ENCODE data around the gene ROBO3.

The ROBO3 gene

DNA sequence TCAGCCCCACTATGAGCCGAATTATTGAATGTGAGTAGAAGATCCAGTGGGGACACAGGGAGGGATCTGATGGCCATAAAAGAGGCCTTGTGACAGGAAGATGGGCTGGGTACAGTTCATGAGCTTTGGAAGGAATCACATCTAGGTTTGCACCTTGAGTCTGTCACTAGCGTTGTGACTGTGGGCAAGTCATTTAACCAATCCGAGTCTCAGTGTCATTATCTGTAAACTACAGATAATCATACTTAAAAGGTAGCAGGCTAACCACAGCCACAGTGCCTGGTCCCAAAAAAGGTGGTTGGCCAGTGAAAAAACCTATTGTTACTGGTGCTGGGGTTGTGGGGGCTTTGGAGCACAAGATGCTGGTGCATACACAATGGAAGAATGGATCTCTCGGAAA lies 57.6 kb downstream of the ROBO3 start:
- no peak for DNase-seq

DNA sequence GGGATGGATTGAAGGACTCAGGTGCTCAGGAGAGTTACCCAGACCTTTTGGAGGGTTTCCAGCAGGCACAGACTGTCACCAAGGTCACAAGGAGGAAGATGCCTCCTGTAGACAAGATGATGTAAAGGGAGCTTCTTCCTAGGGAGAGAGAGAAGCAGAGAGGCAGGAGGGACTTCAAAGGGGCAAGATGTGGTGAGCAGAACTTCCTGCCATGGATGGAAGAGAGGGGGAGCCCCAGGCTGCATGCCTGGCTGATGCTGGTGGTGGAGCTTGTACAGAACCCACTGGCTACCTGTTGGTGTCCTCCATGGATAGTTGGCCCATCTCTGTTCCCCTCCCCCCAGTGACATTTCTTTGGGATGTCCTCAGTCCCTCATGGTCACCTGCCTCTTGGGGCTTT lies 58.1 kb downstream of the ROBO3 start:
- no peak for DNase-seq

DNA sequence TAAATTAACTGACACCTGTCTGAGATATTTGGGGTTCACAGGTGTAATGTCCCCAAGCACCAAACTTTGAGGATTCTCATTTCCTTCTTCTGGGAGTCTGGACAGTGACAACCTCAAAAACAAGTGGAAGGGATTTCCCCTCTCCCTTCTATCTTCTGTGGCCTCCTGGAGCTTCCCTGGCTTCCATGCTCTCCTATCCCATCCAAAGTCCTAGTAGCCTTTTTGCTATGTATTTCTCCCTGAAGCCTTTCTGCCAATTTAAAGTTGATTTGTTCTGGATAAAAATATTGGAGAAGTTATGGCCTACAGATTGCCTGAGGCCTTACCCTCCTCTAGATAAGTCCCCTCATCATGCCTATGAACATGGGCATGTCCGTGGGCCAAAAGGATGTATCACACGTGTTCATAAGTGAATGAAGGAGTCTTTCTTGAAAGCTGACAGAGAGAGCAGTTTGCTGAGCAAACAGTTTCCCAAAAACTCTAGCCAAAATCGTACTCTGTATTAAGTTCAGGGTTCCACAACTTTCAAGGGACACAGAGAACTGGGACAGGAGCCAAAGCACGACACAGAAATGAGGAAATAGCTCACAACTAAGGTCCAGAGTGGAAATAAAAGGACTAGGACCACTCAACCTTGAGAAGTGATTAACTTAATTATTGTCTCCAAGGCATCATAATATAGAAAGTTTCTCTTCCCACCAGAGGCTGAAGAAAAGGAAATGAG lies 63.9 kb downstream of the ROBO3 start:
- DNase-seq, result no peak

DNA sequence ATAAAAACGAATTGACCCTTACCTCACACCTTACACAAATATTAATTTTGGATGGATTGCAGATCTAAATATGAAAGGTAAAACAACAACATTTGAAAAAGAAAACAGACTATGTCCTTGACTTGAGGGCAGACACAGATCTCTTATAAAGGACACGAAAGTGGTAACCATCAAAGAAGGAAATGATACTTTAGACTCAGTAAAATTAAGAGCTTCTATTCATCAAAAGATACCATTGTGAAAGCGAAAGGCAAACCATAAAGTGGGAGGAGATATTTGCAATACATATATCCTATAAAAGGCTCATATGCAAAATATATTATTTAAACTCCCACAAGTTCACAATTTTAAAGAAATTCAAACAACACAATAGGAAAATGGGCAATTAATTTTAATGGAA lies 65.6 kb downstream of the ROBO3 start:
- no peak for DNase-seq
